Activated CD4-positive, alpha-beta T cell treated with anti-CD3 and anti-CD28 coated beads, Interleukin-2, amount 50 U/mL, for 16 hours (primary cell): ENCODE data around the gene TSEN15.
A peak's percentile ranks its signal among the peaks of the same experiment; 100 is the strongest.
"Not testable (repeated sequence)": the region's sequence is repeated elsewhere in the genome, so short reads cannot be mapped to it uniquely, and the experiment has no call there.

ENCODE experiments used
- DNase-seq: peaks from one replicate; pipeline ENCODE4 v3.0.0-alpha.2; 2020

Gene TSEN15

GRCh38 chr1:184059887-184060286 is 8.4 kb downstream of the TSEN15 start:
- DNase-seq: no peak

DNA sequence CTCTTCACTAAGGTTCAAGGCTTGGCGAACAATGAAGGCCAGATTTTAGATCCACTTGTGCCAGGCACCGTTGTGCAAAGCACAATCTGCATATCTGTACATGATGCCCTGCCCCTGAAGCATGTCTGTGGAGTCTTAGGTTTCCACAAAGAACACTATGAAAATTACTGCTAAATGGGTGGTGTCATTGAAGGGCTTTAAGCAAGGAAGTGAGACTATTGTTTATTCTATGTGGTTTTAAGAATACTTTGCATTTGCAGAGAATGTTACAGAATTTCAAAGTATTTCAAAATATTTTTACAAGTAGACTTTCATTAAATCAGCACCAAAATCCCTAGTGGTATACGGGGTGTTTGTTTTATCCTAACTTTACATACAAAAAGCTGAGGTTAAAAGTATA is 8.8 kb downstream of the TSEN15 start:
- DNase-seq: no peak

- no peak for DNase-seq
Observed at GRCh38 chr1:184061396-184062003, 10.0 kb downstream of the TSEN15 start.

DNA sequence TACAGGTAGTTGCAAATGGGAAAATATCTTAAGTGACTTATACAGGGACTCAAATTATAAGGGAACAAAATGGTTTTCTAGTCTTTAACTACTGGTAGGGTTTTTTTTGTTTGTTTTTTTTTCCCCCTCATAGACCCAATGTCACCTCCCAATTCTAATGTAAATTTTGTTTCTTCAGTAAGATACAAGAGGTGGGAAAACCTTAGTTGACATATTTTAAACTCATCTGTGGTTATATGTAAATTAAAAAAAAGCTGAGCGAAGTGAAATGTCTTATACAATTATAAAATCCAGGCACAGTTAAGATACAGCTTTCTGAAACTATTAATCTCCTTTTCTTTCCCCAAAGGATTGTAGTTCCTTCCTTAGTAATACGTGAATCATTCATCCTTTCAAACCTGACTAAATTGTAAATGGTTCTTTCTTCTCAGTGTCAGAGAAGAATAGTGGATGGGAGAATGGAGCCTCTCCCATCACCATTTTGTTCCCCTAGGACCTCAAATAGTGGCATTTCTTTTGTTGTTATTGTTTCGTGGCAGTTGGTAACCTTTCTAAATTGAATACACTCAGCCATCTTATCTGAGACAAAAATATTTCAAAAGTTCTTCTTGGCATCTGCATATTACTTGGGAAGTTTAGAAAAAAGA is 11.2 kb downstream of the TSEN15 start:
- no peak for DNase-seq

DNA sequence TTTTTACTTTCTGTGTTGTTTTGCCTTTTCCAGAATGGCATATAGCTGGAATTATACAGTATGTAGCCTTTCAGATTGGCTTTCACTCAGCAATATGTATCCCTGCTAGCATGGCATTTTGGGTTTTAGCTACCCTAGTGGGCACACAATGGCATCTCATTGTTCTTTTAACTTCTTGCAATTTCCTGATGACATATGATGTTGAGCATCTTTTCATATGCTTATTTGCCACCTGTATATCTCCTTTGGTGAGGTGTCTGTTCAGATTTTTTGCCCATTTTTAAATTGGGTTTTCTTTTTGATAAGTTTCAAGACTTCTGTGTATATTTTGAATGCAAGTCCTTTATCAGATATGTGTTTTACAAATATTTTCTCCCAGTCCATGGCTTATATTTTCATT is 14.0 kb downstream of the TSEN15 start:
- no peak for DNase-seq

DNA sequence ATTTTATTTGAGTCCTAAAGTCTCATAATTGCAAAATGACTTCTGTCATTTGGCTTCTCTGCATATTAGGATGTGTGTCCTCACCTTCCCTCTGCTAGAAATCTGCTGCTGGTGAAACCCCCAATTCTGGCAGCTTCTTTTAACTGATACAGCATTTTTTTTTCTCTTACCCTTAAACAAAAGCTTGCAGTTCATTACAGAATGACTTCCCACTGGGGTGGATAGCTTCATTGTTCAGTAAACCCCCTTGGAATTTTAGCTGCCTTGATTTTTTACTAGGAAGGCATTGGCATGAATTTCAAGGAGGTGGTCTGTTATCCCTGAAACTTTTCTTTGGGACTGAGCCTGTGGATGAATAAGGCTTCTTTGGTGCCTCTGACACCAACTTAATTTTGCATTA is 16.8 kb downstream of the TSEN15 start:
- DNase-seq: no peak

GRCh38 chr1:184069675-184070074 is 18.1 kb downstream of the TSEN15 start:
- no peak for DNase-seq

DNA sequence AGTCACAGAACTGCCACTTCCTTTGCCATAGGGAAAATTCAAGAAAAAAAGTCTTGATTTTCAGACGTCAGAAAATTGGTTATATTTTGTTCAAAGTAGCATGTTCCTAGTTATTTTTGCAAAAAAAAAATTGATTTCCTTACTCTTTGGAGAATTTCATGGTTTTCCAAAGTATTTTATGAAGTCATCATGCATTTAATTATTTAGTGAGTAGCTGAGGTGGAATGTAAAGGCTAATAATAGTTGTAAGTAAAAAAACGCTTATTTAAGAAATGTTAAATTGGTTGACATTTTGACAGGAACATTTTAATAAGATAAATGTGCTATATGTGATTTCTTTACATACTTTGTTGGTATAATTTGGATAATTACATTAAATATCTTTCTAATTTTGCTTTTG is 20.8 kb downstream of the TSEN15 start:
- no peak for DNase-seq

DNA sequence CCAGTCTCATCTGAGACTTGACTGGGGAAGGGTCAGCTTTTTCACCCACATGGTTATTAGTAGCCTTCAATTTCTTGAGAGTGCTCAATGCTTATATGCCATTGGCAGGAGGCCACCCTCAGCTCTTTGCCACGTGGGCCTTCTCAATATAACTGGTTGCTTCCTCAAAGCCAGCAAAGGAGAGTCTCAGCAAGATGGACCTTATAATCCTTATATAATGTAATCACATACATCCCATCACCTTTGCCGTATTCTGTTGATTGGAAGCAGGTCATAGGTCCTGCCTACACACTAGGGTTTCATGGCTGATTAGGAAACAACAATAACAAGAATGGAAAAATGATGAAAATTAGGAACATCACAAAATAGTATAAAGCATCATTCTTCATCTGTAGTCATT is 22.9 kb downstream of the TSEN15 start:
- DNase-seq: no peak

GRCh38 chr1:184075055-184076029 is 23.8 kb downstream of the TSEN15 start:
- peak; percentile 51 for DNase-seq

GRCh38 chr1:184078564-184079249 is 27.2 kb downstream of the TSEN15 start:
- DNase-seq: peak; percentile 6

DNA sequence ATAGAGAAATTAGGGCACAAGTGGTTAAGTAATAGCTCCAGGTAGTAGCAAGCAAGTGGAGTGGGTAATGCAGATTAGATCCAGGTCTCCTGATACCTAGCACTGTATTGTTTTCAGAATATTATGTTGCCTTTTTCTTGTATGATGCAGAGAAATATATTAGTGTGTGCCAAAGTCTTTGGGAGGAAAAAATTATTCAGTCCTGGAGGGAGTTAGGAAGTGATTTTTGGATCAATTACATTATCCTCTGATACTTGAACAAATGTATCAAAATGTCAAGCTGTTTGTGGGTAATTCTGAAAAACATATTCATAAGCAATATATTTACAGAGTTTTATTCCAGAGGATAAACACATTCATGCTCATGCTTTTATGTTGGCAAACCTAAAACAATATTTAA is 28.8 kb downstream of the TSEN15 start:
- DNase-seq: no peak

- no peak for DNase-seq
Observed at GRCh38 chr1:184082541-184083415, 31.2 kb downstream of the TSEN15 start.

DNA sequence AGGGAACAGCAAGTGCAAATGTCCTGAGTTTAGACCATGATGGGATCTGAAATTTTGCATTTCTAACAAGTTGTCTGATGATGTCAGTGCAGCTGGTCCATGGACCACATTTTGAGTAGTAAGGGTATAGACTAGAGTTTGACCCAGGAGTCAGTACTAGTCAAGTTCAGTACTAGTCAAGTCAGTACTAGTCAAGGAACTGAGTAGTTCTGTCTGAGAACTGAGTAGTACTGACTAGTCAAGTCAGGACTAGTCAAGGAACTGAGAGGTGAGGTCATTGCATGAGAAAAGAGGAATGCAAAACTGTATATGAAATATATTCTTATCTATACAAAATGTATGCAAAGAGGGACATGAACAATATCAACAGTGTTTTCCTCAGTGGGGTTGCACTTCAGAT is 34.1 kb downstream of the TSEN15 start:
- DNase-seq: no peak

- DNase-seq: no peak
Observed at GRCh38 chr1:184088037-184088436, 36.5 kb downstream of the TSEN15 start.

GRCh38 chr1:184093071-184093470 is 41.5 kb downstream of the TSEN15 start:
- DNase-seq: no peak

GRCh38 chr1:184096005-184096404 is 44.5 kb downstream of the TSEN15 start:
- no peak for DNase-seq

DNA sequence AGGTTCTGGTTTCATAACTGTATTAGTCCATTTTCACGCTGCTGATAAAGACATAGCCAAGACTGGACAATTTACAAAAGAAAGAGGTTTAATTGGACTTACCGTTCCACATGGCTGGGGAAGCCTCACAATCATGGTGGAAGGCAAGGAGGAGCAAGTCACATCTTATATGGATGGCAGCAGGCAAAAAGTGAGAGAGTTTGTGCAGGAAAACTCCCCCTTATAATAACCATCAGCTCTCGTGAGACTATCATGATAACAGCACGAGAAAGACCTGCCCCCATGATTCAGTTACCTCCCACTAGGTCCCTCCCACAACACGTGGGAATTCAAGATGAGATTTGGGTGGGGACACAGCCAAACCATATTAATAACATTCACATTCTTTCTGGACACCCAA is 45.0 kb downstream of the TSEN15 start:
- not testable (repeated sequence) for DNase-seq

- DNase-seq: no peak
Observed at GRCh38 chr1:184101141-184101540, 49.6 kb downstream of the TSEN15 start.

DNA sequence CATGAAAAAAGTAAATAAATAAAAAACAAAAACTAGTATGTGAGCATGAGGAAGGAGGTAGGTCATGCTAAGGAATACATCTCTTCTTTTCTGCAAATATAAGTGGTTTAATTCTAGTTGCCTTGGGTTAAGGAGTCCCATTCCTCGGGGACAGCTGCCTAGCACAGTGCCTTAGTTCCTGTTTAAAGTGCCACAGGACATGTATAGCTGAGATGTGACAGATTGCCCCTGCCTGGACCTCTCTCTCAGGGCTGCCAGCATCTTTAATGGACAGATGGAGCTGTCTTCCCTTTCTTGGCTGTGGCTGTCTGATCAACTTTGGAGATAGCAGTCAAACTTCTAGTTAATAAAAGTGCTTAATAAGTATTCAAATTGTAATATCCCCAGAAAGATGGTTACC is 50.0 kb downstream of the TSEN15 start:
- DNase-seq: no peak

GRCh38 chr1:184110272-184111204 is 59.0 kb downstream of the TSEN15 start:
- DNase-seq: peak; percentile 21
